Measurements from ENCODE around the gene PITPNC1. TPM values are rescaled to one million over a fixed set of nuclear protein-coding genes. Genes with fewer than 3 reads are reported as not detected.

Gene PITPNC1
- total RNA-seq, 1 donor from 2014 or later: 40.3 TPM

DNA sequence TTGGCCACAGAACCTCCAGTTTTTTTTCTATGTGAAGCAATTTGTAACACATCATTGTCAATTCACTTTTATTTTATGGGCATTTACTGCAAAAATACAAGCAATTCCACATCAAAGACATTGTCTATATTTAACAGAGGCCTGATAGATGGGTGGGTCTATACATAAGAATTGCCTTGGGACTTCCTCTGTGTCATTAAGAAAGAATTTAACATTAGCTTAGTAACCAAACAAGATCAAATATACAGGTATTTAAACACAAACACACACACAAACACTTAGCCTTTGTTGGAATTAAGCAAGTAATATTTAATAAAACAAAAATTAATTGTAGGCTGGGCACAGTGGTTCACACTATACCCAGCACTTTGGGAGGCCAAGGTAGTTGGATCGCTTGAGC, 4.3 kb upstream of the PITPNC1 start:
- Mint-ChIP-seq H3K9me3 (ENCODE audit: unreplicated experiment) (peaks cover 2% of the 10 kb centered on the region), H3K36me3 (ENCODE audit: unreplicated experiment) (no peaks in the 10 kb centered on the region), H3K4me3 (ENCODE audit: unreplicated experiment) (no peak overlapping the region), H3K27me3 (ENCODE audit: unreplicated experiment) (peaks cover 2% of the 10 kb centered on the region), H3K4me1 (ENCODE audit: low read depth, unreplicated experiment) (peaks cover 13% of the 10 kb centered on the region), H3K27ac (ENCODE audit: unreplicated experiment) (no peak overlapping the region)
- TF ChIP-seq, protein P1, sequence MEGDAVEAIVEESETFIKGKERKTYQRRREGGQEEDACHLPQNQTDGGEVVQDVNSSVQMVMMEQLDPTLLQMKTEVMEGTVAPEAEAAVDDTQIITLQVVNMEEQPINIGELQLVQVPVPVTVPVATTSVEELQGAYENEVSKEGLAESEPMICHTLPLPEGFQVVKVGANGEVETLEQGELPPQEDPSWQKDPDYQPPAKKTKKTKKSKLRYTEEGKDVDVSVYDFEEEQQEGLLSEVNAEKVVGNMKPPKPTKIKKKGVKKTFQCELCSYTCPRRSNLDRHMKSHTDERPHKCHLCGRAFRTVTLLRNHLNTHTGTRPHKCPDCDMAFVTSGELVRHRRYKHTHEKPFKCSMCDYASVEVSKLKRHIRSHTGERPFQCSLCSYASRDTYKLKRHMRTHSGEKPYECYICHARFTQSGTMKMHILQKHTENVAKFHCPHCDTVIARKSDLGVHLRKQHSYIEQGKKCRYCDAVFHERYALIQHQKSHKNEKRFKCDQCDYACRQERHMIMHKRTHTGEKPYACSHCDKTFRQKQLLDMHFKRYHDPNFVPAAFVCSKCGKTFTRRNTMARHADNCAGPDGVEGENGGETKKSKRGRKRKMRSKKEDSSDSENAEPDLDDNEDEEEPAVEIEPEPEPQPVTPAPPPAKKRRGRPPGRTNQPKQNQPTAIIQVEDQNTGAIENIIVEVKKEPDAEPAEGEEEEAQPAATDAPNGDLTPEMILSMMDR (IDR thresholded peaks at IDR 0.05; ENCODE audit: partially characterized antibody, unreplicated experiment): no peak
- DNase-seq: no peak

DNA sequence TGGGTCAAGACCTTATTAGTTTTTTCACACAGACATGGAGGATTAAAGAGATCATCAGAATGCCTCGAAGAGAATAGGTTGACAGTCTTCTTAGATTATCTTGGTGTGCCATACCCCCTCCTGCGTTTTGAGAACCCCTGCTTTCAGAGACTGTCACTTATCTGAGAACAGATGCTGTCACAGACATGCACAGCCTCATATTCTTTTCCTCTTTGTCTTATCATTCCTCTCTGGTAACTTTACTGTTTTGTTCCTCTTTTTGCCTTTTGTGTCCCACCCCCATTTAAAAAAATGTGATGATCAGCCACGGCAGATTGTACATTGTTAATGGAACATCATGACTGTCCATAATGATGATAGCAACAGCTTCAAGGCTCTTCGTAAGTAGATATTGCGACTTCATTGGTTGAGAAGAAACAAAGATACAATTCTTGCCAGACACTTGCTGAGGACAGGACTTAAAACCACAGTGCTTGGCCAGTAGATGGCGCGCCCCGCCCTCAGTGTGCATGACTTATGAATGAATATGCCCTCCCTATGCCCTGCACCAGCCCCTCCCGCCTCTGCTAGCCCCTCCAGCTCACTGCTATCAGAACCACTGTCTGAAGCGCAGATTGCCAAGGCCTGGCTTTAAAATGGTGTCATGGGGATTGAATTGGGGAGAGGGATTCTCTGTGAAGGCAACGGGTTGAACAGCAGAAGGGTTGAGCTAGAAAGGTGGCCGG, 2.6 kb upstream of the PITPNC1 start:
- H3K27me3 Mint-ChIP-seq (ENCODE audit: unreplicated experiment): peaks cover 2% of the 10 kb centered on the region
- TF ChIP-seq, protein P1 (IDR thresholded peaks at IDR 0.05; ENCODE audit: partially characterized antibody, unreplicated experiment): peak; percentile 64
- H3K9me3 Mint-ChIP-seq (ENCODE audit: unreplicated experiment): peaks cover 4% of the 10 kb centered on the region
- peak; percentile 93 for DNase-seq
- H3K36me3 Mint-ChIP-seq (ENCODE audit: unreplicated experiment): no peaks in the 10 kb centered on the region
- peak overlapping the region; percentile 25 for H3K4me3 Mint-ChIP-seq (ENCODE audit: unreplicated experiment)
- H3K4me1 Mint-ChIP-seq (ENCODE audit: low read depth, unreplicated experiment): peaks cover 16% of the 10 kb centered on the region
- peak overlapping the region; percentile 78 for H3K27ac Mint-ChIP-seq (ENCODE audit: unreplicated experiment)

DNA sequence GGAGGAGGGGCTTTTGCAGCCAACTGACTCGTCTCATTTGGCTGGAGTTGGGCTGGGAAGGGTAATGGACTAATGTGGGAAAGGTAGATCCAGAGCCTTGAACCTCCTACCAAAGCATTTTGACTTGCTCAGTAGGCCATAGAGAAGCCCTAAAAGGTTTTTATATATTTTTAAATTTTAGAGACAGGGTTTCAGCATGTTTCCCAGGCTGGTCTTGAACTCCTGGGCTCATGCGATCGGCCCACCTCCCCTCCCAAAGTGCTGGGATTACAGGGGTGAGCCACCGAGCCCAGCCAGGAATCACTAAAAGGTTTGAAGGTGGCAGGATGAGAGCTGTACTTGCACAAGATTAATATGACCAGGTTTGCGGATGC, 2.0 kb upstream of the PITPNC1 start:
- Mint-ChIP-seq H3K4me1 (ENCODE audit: low read depth, unreplicated experiment) (peaks cover 16% of the 10 kb centered on the region), H3K4me3 (ENCODE audit: unreplicated experiment) (no peak overlapping the region), H3K9me3 (ENCODE audit: unreplicated experiment) (peaks cover 4% of the 10 kb centered on the region), H3K27me3 (ENCODE audit: unreplicated experiment) (peaks cover 2% of the 10 kb centered on the region), H3K36me3 (ENCODE audit: unreplicated experiment) (no peaks in the 10 kb centered on the region), H3K27ac (ENCODE audit: unreplicated experiment) (no peak overlapping the region)
- no peak for DNase-seq
- TF ChIP-seq, protein P1 (IDR thresholded peaks at IDR 0.05; ENCODE audit: partially characterized antibody, unreplicated experiment): no peak

DNA sequence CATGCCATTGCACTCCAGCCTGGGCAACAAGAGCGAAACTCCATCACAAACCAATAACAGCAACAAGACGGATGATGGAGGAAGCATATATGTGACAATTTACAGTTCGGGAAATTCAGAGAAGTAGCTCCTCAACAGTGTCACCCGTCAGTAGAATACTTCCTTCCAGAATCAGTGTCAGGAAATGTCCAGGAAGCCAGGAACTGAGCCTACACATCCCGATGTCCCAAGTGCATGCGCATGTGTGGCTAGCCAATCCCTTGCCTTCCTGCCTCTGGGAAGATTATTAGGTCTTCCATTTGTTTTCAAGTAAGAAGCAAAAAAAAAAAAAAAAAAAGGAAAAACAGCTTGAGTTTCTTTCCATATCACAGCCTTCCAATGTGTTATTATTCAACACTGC, 1.4 kb upstream of the PITPNC1 start:
- Mint-ChIP-seq H3K27me3 (ENCODE audit: unreplicated experiment) (peaks cover 2% of the 10 kb centered on the region), H3K4me1 (ENCODE audit: low read depth, unreplicated experiment) (peaks cover 16% of the 10 kb centered on the region), H3K36me3 (ENCODE audit: unreplicated experiment) (no peaks in the 10 kb centered on the region), H3K9me3 (ENCODE audit: unreplicated experiment) (peaks cover 4% of the 10 kb centered on the region), H3K4me3 (ENCODE audit: unreplicated experiment) (peak overlapping the region; percentile 92), H3K27ac (ENCODE audit: unreplicated experiment) (no peak overlapping the region)
- DNase-seq: no peak
- TF ChIP-seq, protein P1 (IDR thresholded peaks at IDR 0.05; ENCODE audit: partially characterized antibody, unreplicated experiment): no peak

DNA sequence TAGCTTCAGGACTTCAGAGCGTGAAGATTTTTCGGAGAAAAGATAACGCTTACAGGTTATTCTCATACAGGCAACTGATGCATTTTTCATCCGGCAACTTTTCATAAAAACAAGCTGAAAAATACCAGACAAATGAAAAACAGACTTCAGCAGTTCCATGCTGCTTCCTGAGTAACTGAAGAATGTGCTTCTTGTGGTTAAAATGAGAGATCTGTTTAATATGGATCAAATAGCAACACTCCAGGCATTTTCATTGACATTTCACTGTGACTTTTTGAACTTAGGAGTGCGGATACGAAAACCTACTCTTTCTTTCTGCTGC, 705 bp upstream of the PITPNC1 start:
- Mint-ChIP-seq H3K9me3 (ENCODE audit: unreplicated experiment) (peaks cover 4% of the 10 kb centered on the region), H3K36me3 (ENCODE audit: unreplicated experiment) (no peaks in the 10 kb centered on the region), H3K27me3 (ENCODE audit: unreplicated experiment) (peaks cover 2% of the 10 kb centered on the region), H3K4me3 (ENCODE audit: unreplicated experiment) (peak overlapping the region; percentile 92), H3K27ac (ENCODE audit: unreplicated experiment) (peak overlapping the region; percentile 87), H3K4me1 (ENCODE audit: low read depth, unreplicated experiment) (peaks cover 16% of the 10 kb centered on the region)
- TF ChIP-seq, protein P1 (IDR thresholded peaks at IDR 0.05; ENCODE audit: partially characterized antibody, unreplicated experiment): no peak
- no peak for DNase-seq
